Fibroblast of the aortic adventitia (primary cell): Measurements from ENCODE around the gene CLDN3. TPM values are rescaled to one million over a fixed set of nuclear protein-coding genes. Genes with fewer than 3 reads are reported as not detected.
A peak's percentile ranks its signal among the peaks of the same experiment; 100 is the strongest.
"Not testable (repeated sequence)": the region's sequence is repeated elsewhere in the genome, so short reads cannot be mapped to it uniquely, and the experiment has no call there.

Source experiments
- DNase-seq: peaks from one replicate; pipeline ENCODE4 v3.0.0-alpha.2; 2010; ENCODE audit warnings: low read depth
- H3K4me3 ChIP-seq: 2 replicates; pipeline ENCODE4 v1.5.1; 2011; ENCODE audit warnings: low read depth, mild to moderate bottlenecking, control low read depth, low read length, moderate library complexity
- small RNA-seq: library from RNA; depleted of rRNA; stranded (forward); fragments of <200 nt; gene quantifications from one replicate; pipeline ENCODE3, GENCODE V24; 2012
- total RNA-seq: library from RNA; depleted of rRNA; stranded (reverse); fragments of >200 nt; gene quantifications from 2 replicates; pipeline ENCODE4 v1.2.3, GENCODE V29; 2012; ENCODE audit warnings: low replicate concordance
- TF ChIP-seq, protein P1 (sequence below): IDR thresholded peaks from 2 replicates; pipeline ENCODE4 v1.5.1; 2011; ENCODE audit warnings: mild to moderate bottlenecking, low read length, control low read depth, inconsistent platforms; ENCODE audit not compliant: insufficient read depth

CLDN3 gene
- total RNA-seq, 1 donor = not detected

DNA sequence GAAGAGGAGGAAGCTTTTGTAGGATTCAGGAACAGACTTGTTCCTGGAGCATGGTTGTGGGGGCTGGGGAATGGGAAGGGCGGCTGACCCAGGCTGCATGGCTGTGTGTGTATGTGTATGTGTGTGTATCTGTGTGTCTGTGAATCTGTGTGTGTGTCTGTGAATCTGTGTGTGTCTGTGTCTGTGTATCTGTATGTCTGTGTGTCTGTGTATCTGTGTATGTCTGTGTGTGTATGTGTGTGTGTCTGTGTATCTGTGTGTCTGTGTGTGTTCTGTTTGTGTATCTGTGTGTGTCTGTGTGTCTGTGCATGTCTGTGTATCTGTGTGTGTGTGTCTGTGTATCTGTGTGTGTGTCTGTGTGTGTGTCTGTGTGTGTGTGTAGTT is 44.0 kb downstream of the CLDN3 start:
- DNase-seq = no peak
- no peak overlapping the region for H3K4me3 ChIP-seq

DNA sequence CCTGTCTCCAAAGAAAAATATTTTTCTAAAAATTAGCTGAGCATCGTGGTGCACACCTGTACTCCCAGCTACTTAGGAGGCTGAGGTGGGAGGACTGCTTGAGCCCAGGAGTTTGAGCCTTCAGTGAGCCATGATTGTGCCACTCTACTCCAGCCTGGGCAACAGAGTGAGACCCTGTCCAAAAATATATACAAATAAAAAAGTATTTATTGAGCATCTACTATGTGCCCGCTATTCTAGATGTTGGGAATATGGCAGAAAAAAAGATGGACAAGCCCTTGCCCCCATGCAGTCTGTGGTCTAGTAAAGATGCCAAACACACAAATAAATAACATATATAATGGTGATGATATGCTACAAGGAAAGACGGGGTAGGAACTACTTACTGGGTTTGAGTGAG is 46.3 kb downstream of the CLDN3 start:
- no peak for DNase-seq
- no peak overlapping the region for H3K4me3 ChIP-seq
- TF ChIP-seq, protein P1, sequence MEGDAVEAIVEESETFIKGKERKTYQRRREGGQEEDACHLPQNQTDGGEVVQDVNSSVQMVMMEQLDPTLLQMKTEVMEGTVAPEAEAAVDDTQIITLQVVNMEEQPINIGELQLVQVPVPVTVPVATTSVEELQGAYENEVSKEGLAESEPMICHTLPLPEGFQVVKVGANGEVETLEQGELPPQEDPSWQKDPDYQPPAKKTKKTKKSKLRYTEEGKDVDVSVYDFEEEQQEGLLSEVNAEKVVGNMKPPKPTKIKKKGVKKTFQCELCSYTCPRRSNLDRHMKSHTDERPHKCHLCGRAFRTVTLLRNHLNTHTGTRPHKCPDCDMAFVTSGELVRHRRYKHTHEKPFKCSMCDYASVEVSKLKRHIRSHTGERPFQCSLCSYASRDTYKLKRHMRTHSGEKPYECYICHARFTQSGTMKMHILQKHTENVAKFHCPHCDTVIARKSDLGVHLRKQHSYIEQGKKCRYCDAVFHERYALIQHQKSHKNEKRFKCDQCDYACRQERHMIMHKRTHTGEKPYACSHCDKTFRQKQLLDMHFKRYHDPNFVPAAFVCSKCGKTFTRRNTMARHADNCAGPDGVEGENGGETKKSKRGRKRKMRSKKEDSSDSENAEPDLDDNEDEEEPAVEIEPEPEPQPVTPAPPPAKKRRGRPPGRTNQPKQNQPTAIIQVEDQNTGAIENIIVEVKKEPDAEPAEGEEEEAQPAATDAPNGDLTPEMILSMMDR = no peak

More for the DNA sequence above, 44.0 kb downstream of the CLDN3 start:
- TF ChIP-seq, protein P1 = no peak

DNA sequence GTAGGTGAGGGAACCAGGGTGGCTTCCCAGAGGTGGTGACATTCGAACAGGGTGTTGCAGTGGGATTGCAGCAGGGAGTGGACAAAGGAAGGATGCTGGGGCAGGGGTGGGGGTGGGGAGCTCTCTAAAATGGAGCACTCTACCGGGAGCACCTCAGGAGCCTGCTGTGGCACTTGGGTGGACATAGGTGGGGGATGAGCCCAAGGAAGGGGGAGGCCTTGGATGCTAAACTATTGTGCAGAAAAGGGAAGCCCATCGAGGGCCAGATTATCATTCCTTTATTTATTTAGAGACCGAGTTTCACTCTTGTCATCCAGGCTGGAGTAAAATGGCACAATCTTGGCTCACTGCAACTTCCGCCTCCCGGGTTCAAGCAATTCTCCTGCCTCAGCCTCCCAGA is 47.3 kb downstream of the CLDN3 start:
- DNase-seq = no peak
- TF ChIP-seq, protein P1 = no peak
- H3K4me3 ChIP-seq = no peak overlapping the region

DNA sequence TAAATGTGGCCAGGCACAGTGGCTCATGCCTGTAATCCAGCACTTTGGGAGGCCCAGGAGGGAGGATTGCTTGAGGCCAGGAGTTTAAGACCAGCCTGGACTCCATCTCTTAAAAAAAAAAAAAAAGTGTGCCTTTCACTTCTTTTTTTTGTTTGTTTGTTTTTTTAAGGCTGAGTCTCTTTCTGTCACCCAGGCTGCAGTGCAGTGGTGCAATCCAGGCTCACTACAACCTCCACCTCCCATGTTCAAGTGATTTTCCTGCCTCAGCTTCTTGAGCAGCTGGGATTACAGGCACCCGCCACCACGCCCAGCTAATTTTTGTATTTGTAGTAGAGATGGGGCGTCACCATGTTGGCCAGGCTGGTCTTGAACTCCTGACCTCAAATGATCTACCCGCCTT is 47.9 kb downstream of the CLDN3 start:
- not testable (repeated sequence) for DNase-seq, H3K4me3 ChIP-seq

DNA sequence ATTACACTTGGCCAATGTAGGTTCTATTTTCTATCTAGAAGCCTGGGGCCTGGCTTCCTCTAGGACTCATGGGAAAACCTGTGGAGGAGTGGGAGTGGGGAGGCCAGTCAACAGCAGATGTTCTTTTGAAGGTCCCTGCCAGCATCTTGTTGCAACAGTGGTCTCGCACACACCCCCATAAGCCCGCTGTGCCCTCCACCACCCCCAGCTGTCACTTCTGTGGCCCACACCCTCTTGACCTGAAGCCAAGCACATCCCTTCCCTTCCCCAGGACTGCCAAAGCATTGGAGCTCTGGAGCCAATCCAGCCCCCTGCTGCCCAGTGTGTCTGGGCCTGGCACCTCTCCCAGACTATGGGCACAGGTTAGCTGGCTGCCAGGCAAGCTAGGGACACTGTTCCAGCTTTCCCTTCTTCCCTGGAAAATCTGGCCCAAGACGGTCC is 48.7 kb downstream of the CLDN3 start:
- TF ChIP-seq, protein P1 = no peak
- DNase-seq = no peak
- no peak overlapping the region for H3K4me3 ChIP-seq

DNA sequence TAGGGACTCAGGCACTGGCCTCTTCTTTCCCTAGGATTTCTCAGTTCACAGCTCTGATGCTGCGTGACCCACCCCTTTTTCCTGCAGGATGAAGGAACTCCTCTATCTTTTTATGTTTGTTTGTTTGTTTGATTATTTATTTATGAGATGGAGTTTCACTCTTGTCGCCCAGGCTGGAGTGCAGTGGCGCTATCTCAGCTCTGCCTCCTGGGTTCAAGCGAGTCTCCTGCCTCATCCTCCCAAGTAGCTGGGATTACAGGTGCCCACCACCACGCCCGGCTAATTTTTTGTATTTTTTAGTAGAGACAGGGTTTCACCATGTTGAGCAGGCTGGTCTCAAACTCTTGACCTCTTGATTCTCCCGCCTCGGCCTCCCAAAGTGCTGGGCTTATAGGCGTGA is 49.6 kb downstream of the CLDN3 start:
- not testable (repeated sequence) for H3K4me3 ChIP-seq, DNase-seq

DNA sequence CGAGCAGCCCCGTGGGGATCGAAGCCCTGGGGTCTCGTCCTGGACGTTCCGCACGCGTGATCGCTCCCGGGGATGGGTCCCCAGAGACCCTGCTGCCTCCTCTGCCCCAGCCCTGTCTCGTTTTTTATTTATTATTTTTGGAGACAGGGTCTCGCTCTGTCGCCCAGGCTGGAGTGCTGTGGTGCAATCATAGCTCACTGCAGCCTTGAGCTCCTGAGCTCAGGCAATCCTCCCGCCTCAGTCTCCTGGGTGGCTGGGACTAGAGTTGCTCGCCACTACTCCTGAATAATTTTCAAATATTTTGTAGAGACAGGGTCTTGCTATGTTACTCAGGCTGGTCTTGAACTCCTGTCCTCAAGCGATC is 50.3 kb downstream of the CLDN3 start:
- TF ChIP-seq, protein P1 = no peak
- peak overlapping the region; percentile 64 for H3K4me3 ChIP-seq
- DNase-seq = no peak

Small RNAs within 50 kb of the gene (small RNA-seq; reads per million reads assigned to genes)
- gene RN7SL265P = not detected

Other genes with a start within 250 kb of the CLDN3 start
- 75.6 and 175 TPM in 2 replicates for gene BAZ1B, start 248.0 kb downstream of the CLDN3 start, total RNA-seq
- 23.4 and 34.2 TPM in 2 replicates for gene BCL7B, start 212.6 kb downstream of the CLDN3 start, total RNA-seq
- 16.4 and 44.6 TPM in 2 replicates for gene TBL2, start 191.7 kb downstream of the CLDN3 start, total RNA-seq
- 0.72 and 2.0 TPM in 2 replicates for gene MLXIPL, start 145.7 kb downstream of the CLDN3 start, total RNA-seq
- gene VPS37D, start 102.4 kb downstream of the CLDN3 start, total RNA-seq = 1.9 and 31.2 TPM in 2 replicates
- gene DNAJC30, start 86.8 kb downstream of the CLDN3 start, total RNA-seq = 1.9 and 3.4 TPM in 2 replicates
- gene BUD23, start 86.7 kb downstream of the CLDN3 start, total RNA-seq = 28.6 and 69.4 TPM in 2 replicates
- gene STX1A, start 50.6 kb downstream of the CLDN3 start, total RNA-seq = 3.6 and 27.9 TPM in 2 replicates
- gene ABHD11, start 31.5 kb downstream of the CLDN3 start, total RNA-seq = 5.0 and 14.8 TPM in 2 replicates
- 0.54 and 0.74 TPM in 2 replicates for gene CLDN4, start 60.7 kb upstream of the CLDN3 start, total RNA-seq
- 6.1 and 10.7 TPM in 2 replicates for gene METTL27, start 72.2 kb upstream of the CLDN3 start, total RNA-seq
- gene TMEM270, start 90.9 kb upstream of the CLDN3 start, total RNA-seq = not detected in 2 replicates